Measurements from ENCODE around the gene RNASE13. TPM values are rescaled to one million over a fixed set of nuclear protein-coding genes. Genes with fewer than 3 reads are reported as not detected.

RNASE13 gene
- total RNA-seq, 1 experiment from 2014 or later = not detected

GRCh38 chr14:21078726-21079125, 44.1 kb upstream of the RNASE13 start:
- Histone ChIP-seq H3K4me3 (ENCODE audit: low read depth in 2 of 2, low read length in 2 of 2) (no peak overlapping the region), H3K9me3 (ENCODE audit: control insufficient read depth, insufficient read depth, low read depth, low read length) (no peaks in the 10 kb centered on the region), H3K4me1 (ENCODE audit: control insufficient read depth, insufficient read depth, low read length) (no peaks in the 10 kb centered on the region), H3K27me3 (ENCODE audit: control insufficient read depth, insufficient read depth, low read length) (no peaks in the 10 kb centered on the region), H3K36me3 (ENCODE audit: control insufficient read depth, insufficient read depth, low read length) (no peaks in the 10 kb centered on the region), H3K27ac (ENCODE audit: low read length) (no peak overlapping the region)
- no TSS peak for BruUV-seq (replicated peaks)
- no peak for TF ChIP-seq TCF7L2 (IDR thresholded peaks at IDR 0.05; ENCODE audit: low read depth, low read length)
- no peak for TF ChIP-seq SIN3A (IDR thresholded peaks at IDR 0.05; ENCODE audit: borderline replicate concordance, insufficient read depth, low read depth, low read length)
- TF ChIP-seq, protein P1, sequence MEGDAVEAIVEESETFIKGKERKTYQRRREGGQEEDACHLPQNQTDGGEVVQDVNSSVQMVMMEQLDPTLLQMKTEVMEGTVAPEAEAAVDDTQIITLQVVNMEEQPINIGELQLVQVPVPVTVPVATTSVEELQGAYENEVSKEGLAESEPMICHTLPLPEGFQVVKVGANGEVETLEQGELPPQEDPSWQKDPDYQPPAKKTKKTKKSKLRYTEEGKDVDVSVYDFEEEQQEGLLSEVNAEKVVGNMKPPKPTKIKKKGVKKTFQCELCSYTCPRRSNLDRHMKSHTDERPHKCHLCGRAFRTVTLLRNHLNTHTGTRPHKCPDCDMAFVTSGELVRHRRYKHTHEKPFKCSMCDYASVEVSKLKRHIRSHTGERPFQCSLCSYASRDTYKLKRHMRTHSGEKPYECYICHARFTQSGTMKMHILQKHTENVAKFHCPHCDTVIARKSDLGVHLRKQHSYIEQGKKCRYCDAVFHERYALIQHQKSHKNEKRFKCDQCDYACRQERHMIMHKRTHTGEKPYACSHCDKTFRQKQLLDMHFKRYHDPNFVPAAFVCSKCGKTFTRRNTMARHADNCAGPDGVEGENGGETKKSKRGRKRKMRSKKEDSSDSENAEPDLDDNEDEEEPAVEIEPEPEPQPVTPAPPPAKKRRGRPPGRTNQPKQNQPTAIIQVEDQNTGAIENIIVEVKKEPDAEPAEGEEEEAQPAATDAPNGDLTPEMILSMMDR (IDR thresholded peaks at IDR 0.05) = no peak
- TF ChIP-seq, protein P2, sequence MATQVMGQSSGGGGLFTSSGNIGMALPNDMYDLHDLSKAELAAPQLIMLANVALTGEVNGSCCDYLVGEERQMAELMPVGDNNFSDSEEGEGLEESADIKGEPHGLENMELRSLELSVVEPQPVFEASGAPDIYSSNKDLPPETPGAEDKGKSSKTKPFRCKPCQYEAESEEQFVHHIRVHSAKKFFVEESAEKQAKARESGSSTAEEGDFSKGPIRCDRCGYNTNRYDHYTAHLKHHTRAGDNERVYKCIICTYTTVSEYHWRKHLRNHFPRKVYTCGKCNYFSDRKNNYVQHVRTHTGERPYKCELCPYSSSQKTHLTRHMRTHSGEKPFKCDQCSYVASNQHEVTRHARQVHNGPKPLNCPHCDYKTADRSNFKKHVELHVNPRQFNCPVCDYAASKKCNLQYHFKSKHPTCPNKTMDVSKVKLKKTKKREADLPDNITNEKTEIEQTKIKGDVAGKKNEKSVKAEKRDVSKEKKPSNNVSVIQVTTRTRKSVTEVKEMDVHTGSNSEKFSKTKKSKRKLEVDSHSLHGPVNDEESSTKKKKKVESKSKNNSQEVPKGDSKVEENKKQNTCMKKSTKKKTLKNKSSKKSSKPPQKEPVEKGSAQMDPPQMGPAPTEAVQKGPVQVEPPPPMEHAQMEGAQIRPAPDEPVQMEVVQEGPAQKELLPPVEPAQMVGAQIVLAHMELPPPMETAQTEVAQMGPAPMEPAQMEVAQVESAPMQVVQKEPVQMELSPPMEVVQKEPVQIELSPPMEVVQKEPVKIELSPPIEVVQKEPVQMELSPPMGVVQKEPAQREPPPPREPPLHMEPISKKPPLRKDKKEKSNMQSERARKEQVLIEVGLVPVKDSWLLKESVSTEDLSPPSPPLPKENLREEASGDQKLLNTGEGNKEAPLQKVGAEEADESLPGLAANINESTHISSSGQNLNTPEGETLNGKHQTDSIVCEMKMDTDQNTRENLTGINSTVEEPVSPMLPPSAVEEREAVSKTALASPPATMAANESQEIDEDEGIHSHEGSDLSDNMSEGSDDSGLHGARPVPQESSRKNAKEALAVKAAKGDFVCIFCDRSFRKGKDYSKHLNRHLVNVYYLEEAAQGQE (IDR thresholded peaks at IDR 0.05; ENCODE audit: insufficient read depth in 1 of 2, low read depth in 2 of 2, low read length in 1 of 2) = no peak
- no peak for TF ChIP-seq POLR2AphosphoS5 (IDR thresholded peaks at IDR 0.05; ENCODE audit: low read depth, low read length)
- ATAC-seq (no peak), DNase-seq (ENCODE audit: low read depth, low spot score) (no peak)
- CTCF ChIA-PET = interaction anchor here (0.8 kb wide), 1 partner anchor 64 kb away, joined by 3 read pairs; no protein-coding TSS in a partner anchor
- POLR2A ChIA-PET = no interaction called here
- intact Hi-C loops (cut with micrococcal nuclease; ENCODE audit: unreplicated experiment) = no loop called here
- in situ Hi-C loops (cut with HindIII; ENCODE audit: low pct_unique_long_range_greater_than_20kb, low sequenced_read_pairs) = no loop called here

- no peak for DNase-seq (ENCODE audit: low read depth, low spot score)
- Histone ChIP-seq H3K27ac (ENCODE audit: low read length) (no peak overlapping the region), H3K4me3 (ENCODE audit: low read depth in 2 of 2, low read length in 2 of 2) (no peak overlapping the region), H3K9me3 (ENCODE audit: control insufficient read depth, insufficient read depth, low read depth, low read length) (no peaks in the 10 kb centered on the region), H3K36me3 (ENCODE audit: control insufficient read depth, insufficient read depth, low read length) (no peaks in the 10 kb centered on the region), H3K4me1 (ENCODE audit: control insufficient read depth, insufficient read depth, low read length) (no peaks in the 10 kb centered on the region), H3K27me3 (ENCODE audit: control insufficient read depth, insufficient read depth, low read length) (no peaks in the 10 kb centered on the region)
- POLR2A ChIA-PET = no interaction called here
- CTCF ChIA-PET = no interaction called here
- TF ChIP-seq, protein P2 (IDR thresholded peaks at IDR 0.05; ENCODE audit: insufficient read depth in 1 of 2, low read depth in 2 of 2, low read length in 1 of 2) = no peak
- no peak for TF ChIP-seq POLR2AphosphoS5 (IDR thresholded peaks at IDR 0.05; ENCODE audit: low read depth, low read length)
- TF ChIP-seq SIN3A (IDR thresholded peaks at IDR 0.05; ENCODE audit: borderline replicate concordance, insufficient read depth, low read depth, low read length) = no peak
- TF ChIP-seq, protein P1 (IDR thresholded peaks at IDR 0.05) = no peak
- no peak for TF ChIP-seq TCF7L2 (IDR thresholded peaks at IDR 0.05; ENCODE audit: low read depth, low read length)
- intact Hi-C loops (cut with micrococcal nuclease; ENCODE audit: unreplicated experiment) (no loop called here), in situ Hi-C loops (cut with HindIII; ENCODE audit: low pct_unique_long_range_greater_than_20kb, low sequenced_read_pairs) (no loop called here)
- BruUV-seq (replicated peaks) = no TSS peak
- ATAC-seq = no peak
Observed at GRCh38 chr14:21078287-21078686, 43.7 kb upstream of the RNASE13 start.

All from Panc1 (cell line).